GM21381 (cell line): Measurements from ENCODE around the gene CYP46A1.

Source experiments
- ATAC-seq: cut with Tn5 transposase; IDR thresholded peaks from one replicate; pipeline ENCODE4 v1.9.1; 2021; ENCODE audit warnings: mild to moderate bottlenecking, moderate library complexity; ENCODE audit not compliant: unreplicated experiment

The CYP46A1 gene

DNA sequence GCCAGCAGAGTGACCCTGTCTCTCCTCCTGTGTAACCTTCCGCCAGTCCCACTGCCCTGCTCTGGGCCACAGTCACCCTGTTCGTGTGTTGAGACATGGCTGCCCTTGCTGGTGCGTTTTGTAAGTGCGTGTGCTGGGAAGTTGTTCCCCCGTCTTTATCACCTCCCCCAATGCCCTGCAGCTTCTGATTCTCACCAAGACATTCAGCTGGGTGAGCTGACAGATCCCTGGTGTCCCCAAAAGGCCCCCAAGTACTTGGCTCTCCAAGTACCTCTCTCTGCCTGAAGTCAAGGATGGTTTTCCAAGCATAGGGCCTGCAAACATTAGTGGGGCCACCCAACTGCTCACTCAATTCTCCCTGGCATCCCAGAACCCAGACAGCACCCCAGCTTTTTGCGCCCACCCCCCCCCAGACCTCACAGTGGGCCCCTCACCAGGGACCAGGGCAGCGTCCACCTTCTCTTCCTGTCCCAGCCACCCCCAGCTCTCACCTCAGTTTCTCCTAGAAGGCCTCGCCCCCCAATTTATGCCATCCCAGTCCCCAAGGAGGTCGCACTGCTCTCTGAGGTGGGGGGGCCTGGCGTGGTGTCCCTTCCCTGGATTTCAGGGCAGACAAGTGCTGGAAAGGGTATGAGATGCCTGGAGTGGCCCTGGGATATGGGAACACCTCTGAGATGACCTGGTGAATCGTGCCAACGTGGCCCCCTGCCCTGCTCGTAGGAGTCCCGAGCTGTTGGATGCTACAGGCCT is 57.3 kb downstream of the CYP46A1 start:
- no peak for ATAC-seq

GRCh38 chr14:99742074-99742473 is 58.0 kb downstream of the CYP46A1 start:
- ATAC-seq: no peak

DNA sequence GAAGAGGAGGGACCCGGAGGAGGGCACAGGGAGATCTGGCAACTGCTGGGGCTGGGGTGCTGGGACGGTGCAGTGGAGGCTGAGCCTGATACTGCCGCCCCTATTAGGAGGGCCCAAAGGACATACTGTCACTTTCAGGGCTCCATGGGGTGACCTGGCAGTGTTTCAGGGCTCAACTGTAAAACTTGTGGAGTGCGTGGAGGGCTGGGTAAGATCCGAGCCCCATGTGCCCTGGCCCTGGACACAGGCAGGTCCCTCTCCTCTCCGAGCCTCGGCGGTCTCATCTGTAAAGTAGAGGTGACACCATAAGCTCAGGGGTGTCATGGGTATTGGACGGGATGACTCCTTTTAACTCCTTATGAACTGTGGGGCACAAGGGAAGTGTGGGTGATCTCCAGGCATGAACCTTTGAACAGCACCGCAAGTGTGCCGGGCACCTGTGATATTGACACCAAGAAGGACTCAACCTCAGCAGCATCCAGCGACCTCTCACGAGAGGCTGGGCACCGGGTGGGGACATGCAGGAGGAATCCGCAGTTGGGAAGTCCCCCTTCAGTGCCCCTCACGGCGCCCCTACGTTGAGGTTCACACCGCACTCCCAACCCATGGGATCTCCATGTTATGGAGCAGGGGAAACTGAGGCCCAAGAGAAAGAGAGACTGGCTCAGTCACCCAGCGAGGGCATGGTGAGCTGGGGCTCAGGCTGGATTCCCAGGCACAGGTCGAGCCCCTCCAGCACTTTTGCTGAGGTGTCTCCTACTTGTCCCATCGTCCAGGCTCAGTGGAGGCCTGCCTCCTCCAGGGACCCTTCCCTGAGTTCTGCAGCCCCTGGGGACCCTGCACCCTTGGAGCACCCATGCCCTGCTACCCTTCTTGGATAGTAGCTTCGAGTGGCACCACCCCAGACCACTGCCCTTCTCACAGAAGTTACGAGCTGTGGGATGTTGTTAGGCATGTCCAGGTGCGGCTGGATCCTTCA is 58.7 kb downstream of the CYP46A1 start:
- ATAC-seq: no peak

- ATAC-seq: no peak
These were observed 60.2 kb downstream of the CYP46A1 start for GRCh38 chr14:99744199-99744872.

DNA sequence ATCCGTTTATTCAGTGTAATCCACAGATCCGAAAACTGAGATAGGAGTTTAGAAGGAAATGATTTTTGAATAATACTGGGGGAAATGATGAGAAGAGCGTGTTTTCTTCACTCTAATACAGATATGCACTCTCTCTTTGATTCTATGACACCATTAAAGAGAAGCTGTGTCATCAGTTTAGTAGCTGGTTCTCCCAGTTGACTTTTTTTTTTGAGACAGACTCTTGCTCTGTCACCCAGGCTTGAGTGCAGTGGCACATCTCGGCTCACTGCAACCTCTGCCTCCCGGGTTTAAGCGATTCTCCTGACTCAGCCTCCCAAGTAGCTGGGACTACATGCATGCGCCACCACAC is 60.8 kb downstream of the CYP46A1 start:
- ATAC-seq: no peak

DNA sequence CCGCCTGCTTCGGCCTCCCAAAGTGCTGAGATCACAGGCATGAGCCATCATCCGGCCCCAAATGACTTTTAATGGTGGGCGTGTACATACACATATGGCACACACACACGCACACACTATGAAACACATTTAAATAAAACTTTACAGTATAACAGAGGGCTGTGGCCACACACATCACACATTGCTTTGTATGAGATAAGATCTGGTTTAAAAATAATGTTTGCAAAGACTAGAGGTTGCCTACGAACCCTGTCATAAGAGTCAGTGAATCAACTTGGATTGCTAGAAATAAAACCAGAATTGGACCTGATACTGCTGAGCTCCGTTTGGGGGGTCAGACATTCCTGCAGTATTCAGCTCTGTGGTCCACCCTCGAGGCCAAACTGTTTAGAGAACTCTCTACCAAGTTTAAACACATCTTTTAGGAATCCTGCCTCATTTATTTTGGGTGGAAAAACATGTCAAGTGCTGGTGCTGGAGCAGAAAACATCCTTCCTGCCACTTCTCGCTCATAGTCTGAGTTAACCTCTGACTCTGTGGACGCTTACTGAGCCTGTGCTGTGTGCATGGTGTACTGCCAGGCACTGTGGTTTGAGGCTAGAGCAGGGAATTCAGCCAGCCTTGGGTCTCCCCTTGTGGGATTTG is 61.3 kb downstream of the CYP46A1 start:
- ATAC-seq: no peak

GRCh38 chr14:99747167-99747566 is 63.1 kb downstream of the CYP46A1 start:
- ATAC-seq: no peak

DNA sequence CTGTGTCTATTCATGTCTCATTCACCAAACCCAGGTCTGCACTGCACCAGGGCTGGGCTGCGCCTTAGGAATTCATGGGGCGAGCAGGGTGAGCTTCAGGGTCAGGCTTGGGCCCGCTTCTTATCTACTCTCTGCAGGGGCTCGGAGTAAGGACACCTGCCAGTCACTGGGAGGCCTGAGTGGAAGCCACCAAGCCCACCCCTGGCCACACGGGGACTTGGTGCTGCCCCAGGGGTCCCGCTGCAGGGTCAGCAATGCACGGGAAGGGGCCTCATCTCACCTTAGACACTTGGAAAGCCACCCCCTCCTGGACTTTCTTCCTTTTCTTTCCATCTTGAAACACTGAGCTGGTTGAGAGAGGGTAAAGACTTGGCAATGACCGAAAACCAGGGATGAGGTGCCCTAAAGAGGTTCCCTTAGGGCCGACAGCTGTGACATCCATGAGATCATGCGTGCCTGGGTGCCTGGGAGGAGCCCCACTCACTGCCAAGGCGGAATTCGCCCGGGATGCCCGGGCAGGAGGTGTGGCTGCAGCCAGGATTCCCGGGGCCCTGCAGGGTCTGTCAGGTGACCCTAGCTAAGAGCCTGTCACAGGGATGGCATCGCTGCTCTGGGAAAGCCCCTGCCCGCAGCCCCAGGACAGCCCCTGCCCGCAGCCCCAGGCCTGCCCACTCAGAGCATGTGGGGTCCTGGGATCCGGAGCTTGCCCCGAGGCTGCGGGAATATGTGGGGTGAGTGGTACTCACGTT is 63.7 kb downstream of the CYP46A1 start:
- ATAC-seq: no peak

DNA sequence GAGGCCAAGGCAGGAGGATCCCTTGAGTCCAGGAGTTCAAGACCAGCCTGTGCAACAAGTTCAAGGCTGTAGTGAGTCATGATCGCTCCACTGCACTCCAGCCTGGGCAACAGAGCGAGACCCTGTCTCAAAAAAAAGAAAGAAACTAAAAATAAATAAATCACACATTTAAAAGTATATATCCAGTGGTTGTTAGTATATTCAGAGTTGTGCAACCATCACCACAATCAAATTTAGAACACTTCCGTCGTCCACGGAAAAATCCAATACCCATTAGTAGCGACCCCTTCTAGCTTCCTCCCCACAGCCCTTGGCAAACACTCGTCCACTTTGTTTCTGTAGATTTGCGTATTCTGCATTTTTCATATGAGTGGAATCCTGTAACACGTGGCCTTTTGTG is 64.4 kb downstream of the CYP46A1 start:
- ATAC-seq: no peak

GRCh38 chr14:99749142-99749541 is 65.0 kb downstream of the CYP46A1 start:
- no peak for ATAC-seq

DNA sequence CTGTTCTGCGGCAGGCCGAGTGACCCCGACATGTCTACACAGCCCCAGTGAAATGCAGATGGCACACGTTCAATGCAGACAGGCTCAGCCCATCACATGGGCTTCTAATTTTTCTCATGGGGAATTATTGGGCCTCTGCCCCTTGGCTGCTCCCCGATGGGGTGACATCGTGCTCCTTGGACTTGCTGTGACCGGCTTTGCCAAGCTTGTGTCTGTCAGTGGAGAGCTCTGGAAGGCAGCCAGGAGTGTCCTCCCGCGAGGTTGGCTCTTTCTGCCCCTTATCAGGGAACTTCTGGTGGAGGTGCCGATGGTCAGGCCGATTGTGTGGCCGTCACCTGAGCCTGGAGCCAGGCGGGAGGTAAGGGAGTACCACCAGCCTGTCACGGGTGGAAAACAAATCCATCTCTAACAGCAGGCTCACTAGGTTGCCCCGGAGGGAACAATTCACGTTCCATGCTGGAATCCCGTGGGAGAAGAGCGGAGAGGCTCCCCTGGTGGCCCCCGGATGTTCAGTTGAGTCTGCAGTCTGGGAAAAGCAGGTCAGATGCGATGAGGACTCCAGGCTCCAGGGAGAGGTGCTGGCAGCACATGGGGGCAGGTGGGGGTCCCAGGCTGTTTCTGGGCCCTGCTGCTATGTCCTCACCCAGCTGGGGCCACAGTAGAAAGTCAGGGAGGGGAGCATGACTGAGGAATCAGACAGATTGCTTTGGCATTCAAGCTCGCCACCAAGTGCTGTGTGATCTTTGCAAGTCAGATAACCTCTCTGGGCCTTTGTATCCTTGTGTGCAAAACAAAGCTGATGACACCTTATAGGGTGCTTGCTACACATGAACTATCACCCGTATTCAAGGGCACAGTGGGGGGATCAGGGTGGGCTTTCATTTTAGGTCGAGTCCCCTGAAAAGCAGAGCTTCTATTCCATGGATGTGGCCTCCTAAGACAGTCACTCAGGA is 65.9 kb downstream of the CYP46A1 start:
- ATAC-seq: no peak

DNA sequence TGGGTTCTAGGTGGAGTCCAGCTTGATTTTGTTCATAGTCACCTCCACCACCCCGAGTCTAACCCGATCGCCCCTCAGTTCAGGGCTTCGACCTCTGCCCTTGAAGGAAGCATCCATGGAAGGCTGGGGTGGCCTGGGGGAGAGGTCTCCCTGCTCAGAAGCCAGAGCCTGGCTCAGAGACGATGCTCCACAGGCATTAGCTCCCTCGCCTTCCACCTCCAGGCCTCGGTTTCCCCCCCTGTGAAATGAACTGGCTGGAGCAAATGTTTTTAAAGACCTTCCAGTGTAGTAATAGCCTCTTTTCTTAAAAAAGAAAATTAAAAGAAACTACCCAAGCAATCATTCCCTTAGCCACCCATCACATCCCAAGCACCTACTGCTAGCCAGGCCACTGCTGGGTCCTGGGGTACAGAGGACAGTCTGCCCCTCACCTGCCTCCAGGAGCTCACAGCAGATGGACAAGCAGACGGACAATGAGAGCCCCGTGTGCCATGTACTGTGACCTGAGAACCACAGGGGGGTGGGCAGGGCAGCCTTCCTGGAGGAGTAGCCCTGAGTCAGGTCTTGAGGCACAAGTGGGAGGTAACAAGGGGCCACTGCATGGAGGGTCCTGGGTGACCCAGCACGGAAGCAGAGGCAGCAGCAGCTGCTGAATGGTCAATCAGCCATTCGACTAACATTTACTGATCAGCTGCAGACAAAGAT is 66.8 kb downstream of the CYP46A1 start:
- no peak for ATAC-seq

GRCh38 chr14:99751539-99752485 is 67.7 kb downstream of the CYP46A1 start:
- ATAC-seq: no peak

- no peak for ATAC-seq
These were observed 68.5 kb downstream of the CYP46A1 start for GRCh38 chr14:99752486-99753121.

- no peak for ATAC-seq
These were observed 69.4 kb downstream of the CYP46A1 start for GRCh38 chr14:99753225-99754140.
